Spleen (tissue), 13 donors: ENCODE measurements around the gene COL6A3. TPM values are rescaled to one million over a fixed set of nuclear protein-coding genes. Genes with fewer than 3 reads are reported as not detected.

Experiments
- DNase-seq: peaks from one replicate; pipeline ENCODE4 v3.0.0-alpha.2; 2020
- H3K27ac ChIP-seq, 8 donors: fragments of 200-600 bp; sonication (generic) in 7 of 8; 1 replicate in 4 of 8; 2 replicates in 4 of 8; pipeline versions ENCODE4 v1.5.0 to v1.8.0; 2016 to 2021; ENCODE audit warnings: inconsistent platforms in 4 of 8, mild to moderate bottlenecking in 4 of 8, moderate library complexity in 1 of 8
- H3K27me3 ChIP-seq, 7 donors: fragments of 200-600 bp; sonication (generic) in 6 of 7; replicated peaks in 1 of 7; 1 replicate in 4 of 7; 2 replicates in 3 of 7; pipeline versions ENCODE4 v1.5.0 to v1.8.0; 2016 to 2021; ENCODE audit warnings: inconsistent platforms in 3 of 7, mild to moderate bottlenecking in 1 of 7
- H3K36me3 ChIP-seq, 6 donors: fragments of 200-600 bp; sonication (generic) in 5 of 6; 1 replicate in 4 of 6; 2 replicates in 2 of 6; pipeline versions ENCODE4 v1.5.0 to v1.8.0; 2016 to 2021; ENCODE audit warnings: inconsistent platforms in 2 of 6
- H3K4me1 ChIP-seq, 6 donors: fragments of 200-600 bp; sonication (generic) in 5 of 6; 1 replicate in 3 of 6; 2 replicates in 3 of 6; pipeline versions ENCODE4 v1.5.0 to v1.8.0; 2016 to 2021; ENCODE audit warnings: inconsistent platforms in 3 of 6
- H3K4me3 ChIP-seq, 8 donors: fragments of 200-600 bp; sonication (generic) in 7 of 8; 1 replicate in 4 of 8; 2 replicates in 4 of 8; pipeline versions ENCODE4 v1.5.0 to v1.8.0; 2016 to 2021; ENCODE audit warnings: inconsistent platforms in 4 of 8, mild to moderate bottlenecking in 4 of 8, moderate library complexity in 2 of 8
- H3K9me3 ChIP-seq, 8 donors: fragments of 200-600 bp; sonication (generic) in 7 of 8; 1 replicate in 4 of 8; 2 replicates in 4 of 8; pipeline versions ENCODE4 v1.5.0 to v1.8.0; 2016 to 2021; ENCODE audit warnings: inconsistent platforms in 4 of 8
- CTCF ChIP-seq, 11 experiments: fragments of 200-600 bp in 7 of 11; fragments of 450-650 bp in 4 of 11; sonication (generic) in 4 of 11; IDR thresholded peaks in 8 of 11; conservative IDR thresholded peaks in 3 of 11; 1 replicate in 7 of 11; 2 replicates in 4 of 11; pipeline versions ENCODE4 v1.4.0 to v1.8.0; 2016 to 2021; ENCODE audit warnings: antibody characterized with exemption in 11 of 11, inconsistent platforms in 4 of 11, mild to moderate bottlenecking in 1 of 11
- POLR2A ChIP-seq, 3 donors: fragments of 450-650 bp; IDR thresholded peaks; one replicate each; pipeline ENCODE4 v1.5.1; 2017; ENCODE audit warnings: antibody characterized with exemption in 3 of 3, mild to moderate bottlenecking in 1 of 3
- POLR2AphosphoS5 ChIP-seq, 3 donors: sonication (generic); formaldehyde crosslinking; IDR thresholded peaks; one replicate each; pipeline ENCODE4 v1.5.1; 2017; ENCODE audit warnings: antibody characterized with exemption in 3 of 3
- WGBS, 5 donors: extraction: QIAGEN DNeasy Blood & Tissue Kit in 3 of 5; methylation state at CpG; one replicate each; pipeline versions ENCODE4 v1.1.5 to v1.1.7; 2013 to 2018; 5-methylcytosine and 5-hydroxymethylcytosine counted together
- intact Hi-C: fragments of 100-400 bp; cut with DNase I; formaldehyde crosslinking; loops from one replicate; pipeline ENCODE4 v1.15.0; 2023; ENCODE audit warnings: low total_unique reads
- long read RNA-seq, 2 donors: transcript quantifications; one replicate each; lab custom pipeline, GENCODE V29; 2026
- polyA plus RNA-seq, 3 donors: library from polyadenylated mRNA; stranded (reverse); fragments of 200-250 nt; gene quantifications; one replicate each; pipeline ENCODE4 v1.2.1, GENCODE V29; 2013
- total RNA-seq, 7 donors: library from RNA; depleted of rRNA in 3 of 7; stranded (reverse); fragments of >200 nt in 3 of 7; fragmentation: NEBNext Ultra II Directional in 4 of 7; extraction: Animal tissue kit (Norgen Biotek cat#: 25700) in 4 of 7; gene quantifications; one replicate each; pipeline versions ENCODE4 v1.1.0 to v1.2.1, GENCODE V29; 2016 to 2021
- donor health status: healthy with polysubstance abuse.
- donor health status: DM: no; HTN: no; CAD: no; lungs with moderate emphysema.
- donor health status: DM: no; HTN: no; CAD: no.
- donor health status: Bipolar disorder and iron deficiency.
- donor health status: healthy.
- donor health status: DM: no; HTN: no; CAD: no.
- donor health status: DM: yes; HTN: yes; CAD: no.

Gene COL6A3
- 100 to 1,000 TPM in 3 of 7 donors, 10 to 100 TPM in 4; 40.9 to 146 (median 77.7) TPM for total RNA-seq
- 1 to 10 TPM; 8.3 to 9.9 (median 9.5) TPM for polyA plus RNA-seq
- long read RNA-seq, donor 1, full-length matches to known transcripts, result 9 of 94 reads
- long read RNA-seq, donor 1, partial matches to known transcripts, result 85 of 94 reads
- long read RNA-seq, donor 1, other reads (novel, unspliced or antisense), result 0 of 94 reads
- long read RNA-seq, donor 2, full-length matches to known transcripts, result 9 of 26 reads
- long read RNA-seq, donor 2, partial matches to known transcripts, result 17 of 26 reads
- long read RNA-seq, donor 2, other reads (novel, unspliced or antisense), result 0 of 26 reads

GRCh38 chr2:237413777-237414661, at the start of gene COL6A3:
TSS of gene COL6A3 (minus strand) at chr2:237414164. CDS start at chr2:237396817, 17,347 bp downstream.
- WGBS, 5 donors, result 59 to 78% (median 69%) methylated on average over 15 to 16 of the region's 16 CpGs
- H3K4me3 ChIP-seq, result peak within 1 kb of the TSS; percentile 20 to 55 (median 34)

GRCh38 chr2:237459741-237460174, 45.8 kb upstream of the COL6A3 start:
- no peak for TF ChIP-seq POLR2A (IDR thresholded peaks at IDR 0.05)
- TF ChIP-seq POLR2AphosphoS5 (IDR thresholded peaks at IDR 0.05), result no peak
- TF ChIP-seq CTCF (IDR thresholded peaks at IDR 0.05 in 8 of 11, conservative IDR thresholded peaks at IDR 0.05 in 3 of 11), result no peak
- DNase-seq, result no peak
- H3K36me3 ChIP-seq, result no peaks in the 10 kb centered on the region
- no peaks in the 10 kb centered on the region for H3K4me1 ChIP-seq
- intact Hi-C loops, result no loop called here
- H3K4me3 ChIP-seq, result no peak overlapping the region
- H3K9me3 ChIP-seq, result no peaks in the 10 kb centered on the region
- 63 to 74% (median 69%) methylated on average over 3 of the region's 3 CpGs for whole genome bisulfite sequencing, 5 donors
- H3K27ac ChIP-seq, result no peak overlapping the region
- H3K27me3 ChIP-seq, result peaks cover 0 to 30% (median 0%) of the 10 kb centered on the region in 7 donors

More at GRCh38 chr2:237413777-237414661, at the start of gene COL6A3:
- TF ChIP-seq CTCF (IDR thresholded peaks at IDR 0.05 in 8 of 11, conservative IDR thresholded peaks at IDR 0.05 in 3 of 11) (no peak), POLR2A (IDR thresholded peaks at IDR 0.05) (peak in 1 of 3 donors; percentile 30), POLR2AphosphoS5 (IDR thresholded peaks at IDR 0.05) (peak in 1 of 3 donors; percentile 54)
- Histone ChIP-seq H3K4me1 (no peaks in the 10 kb centered on the region), H3K27ac (peak within 1 kb of the TSS in 7 of 8 donors; percentile 26 to 67 (median 46)), H3K9me3 (no peaks in the 10 kb centered on the region), H3K27me3 (peaks cover 0 to 56% (median 6%) of the 10 kb centered on the region in 7 donors), H3K36me3 (no peaks in the 10 kb centered on the region)
- DNase-seq, result no peak
- intact Hi-C loops, result no loop called here

- H3K9me3 ChIP-seq, result no peaks in the 10 kb centered on the region
- WGBS, 5 donors, result 62 to 79% (median 72%) methylated on average over 4 of the region's 4 CpGs
- H3K27ac ChIP-seq, result no peak overlapping the region
- no peaks in the 10 kb centered on the region for H3K36me3 ChIP-seq
- no peak overlapping the region for H3K4me3 ChIP-seq
- intact Hi-C loops, result no loop called here
- no peak for DNase-seq
- no peaks in the 10 kb centered on the region for H3K4me1 ChIP-seq
- no peak for TF ChIP-seq POLR2A (IDR thresholded peaks at IDR 0.05)
- TF ChIP-seq CTCF (IDR thresholded peaks at IDR 0.05 in 8 of 11, conservative IDR thresholded peaks at IDR 0.05 in 3 of 11), result no peak
- no peak for TF ChIP-seq POLR2AphosphoS5 (IDR thresholded peaks at IDR 0.05)
- peaks cover 0 to 33% (median 0%) of the 10 kb centered on the region in 7 donors for H3K27me3 ChIP-seq
These were observed 45.3 kb upstream of the COL6A3 start for GRCh38 chr2:237459226-237459625.
